SHP77 treated with DMSO at 0.1 percent for 48 hours (cell line): Measurements from ENCODE around the gene METTL1.

Experiments used
- DNase-seq: peaks from one replicate; lab custom pipeline; 2025; lab: John Stamatoyannopoulos, UW

The METTL1 gene

DNA sequence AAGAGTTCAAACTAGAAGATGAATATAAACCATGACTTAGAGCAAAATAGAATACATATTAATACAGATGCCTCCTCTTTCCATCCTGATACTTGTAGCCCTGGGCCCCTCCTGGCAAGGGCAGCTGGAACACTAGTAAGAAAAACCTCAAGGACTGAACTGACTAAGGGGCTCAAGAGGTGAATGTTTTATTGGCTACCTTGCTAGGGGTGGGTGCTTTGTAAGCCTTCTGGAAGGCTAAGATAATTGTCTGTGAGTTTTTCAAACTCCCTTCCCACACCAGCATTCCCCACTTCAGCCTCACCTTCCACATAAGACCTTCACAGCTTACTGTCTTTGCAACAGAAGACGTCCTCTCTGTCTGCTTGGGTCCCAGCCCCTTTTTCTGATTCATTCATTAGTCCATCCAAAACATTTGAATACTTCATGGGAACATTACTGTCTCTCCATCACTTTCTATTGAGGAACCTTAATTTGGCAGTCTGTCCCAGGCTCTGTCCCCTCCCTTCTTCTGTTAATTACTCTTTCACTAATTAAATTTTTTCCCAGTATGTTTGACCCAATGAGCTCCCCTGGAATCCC is 18.1 kb downstream of the METTL1 start:
- DNase-seq, result no peak

GRCh38 chr12:57752668-57753000 is 19.3 kb downstream of the METTL1 start:
- DNase-seq, result no peak

DNA sequence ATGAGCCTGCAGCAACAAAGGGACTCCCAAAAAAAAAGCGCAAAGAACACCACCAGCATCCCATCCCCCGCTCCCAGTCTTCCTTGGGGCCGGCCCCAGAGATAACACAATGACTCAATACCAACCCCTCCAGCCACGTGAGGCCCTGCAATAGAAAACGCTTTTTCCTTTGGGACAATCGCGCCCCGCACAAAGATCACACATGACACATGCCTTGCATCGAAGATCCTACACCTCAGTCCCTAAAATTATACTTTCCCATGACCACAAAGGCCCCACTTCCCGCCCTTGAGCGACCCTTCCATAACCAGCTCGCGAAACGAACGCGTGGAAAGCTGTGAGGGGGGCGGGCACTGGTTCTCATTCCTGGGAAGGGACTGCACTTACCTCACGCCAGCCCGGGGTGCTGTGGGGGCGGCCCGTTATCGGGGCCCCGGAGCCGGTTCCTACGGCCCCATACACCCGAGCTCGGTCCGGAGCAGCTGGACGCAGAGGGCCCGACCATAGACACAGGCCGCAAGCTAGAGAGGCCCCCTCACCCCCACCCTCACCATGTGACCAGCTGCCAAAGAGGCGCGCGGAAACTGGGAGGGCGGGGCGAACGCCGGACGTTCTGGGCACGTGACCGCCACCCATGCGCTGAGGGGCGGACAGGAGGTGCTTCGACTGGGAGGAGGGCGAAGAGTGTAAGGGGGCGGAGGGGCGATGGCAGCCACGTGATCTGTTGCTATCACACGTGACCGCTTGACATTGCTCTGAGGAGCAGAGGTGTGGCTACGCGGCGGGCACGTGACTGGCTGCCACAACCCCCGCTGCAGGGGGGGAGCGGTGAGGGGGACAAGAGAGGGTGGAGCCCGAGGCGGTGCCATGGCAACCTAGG is 19.9 kb downstream of the METTL1 start, which contains the start of gene CDK4:
TSS of gene CDK4 (minus strand) at position 523 of the 880 bp plus-strand sequence. CDS start 593 bp downstream, outside the sequence.
- DNase-seq, result peak; percentile 99

GRCh38 chr12:57751432-57751787 is 20.5 kb downstream of the METTL1 start:
- DNase-seq, result no peak

DNA sequence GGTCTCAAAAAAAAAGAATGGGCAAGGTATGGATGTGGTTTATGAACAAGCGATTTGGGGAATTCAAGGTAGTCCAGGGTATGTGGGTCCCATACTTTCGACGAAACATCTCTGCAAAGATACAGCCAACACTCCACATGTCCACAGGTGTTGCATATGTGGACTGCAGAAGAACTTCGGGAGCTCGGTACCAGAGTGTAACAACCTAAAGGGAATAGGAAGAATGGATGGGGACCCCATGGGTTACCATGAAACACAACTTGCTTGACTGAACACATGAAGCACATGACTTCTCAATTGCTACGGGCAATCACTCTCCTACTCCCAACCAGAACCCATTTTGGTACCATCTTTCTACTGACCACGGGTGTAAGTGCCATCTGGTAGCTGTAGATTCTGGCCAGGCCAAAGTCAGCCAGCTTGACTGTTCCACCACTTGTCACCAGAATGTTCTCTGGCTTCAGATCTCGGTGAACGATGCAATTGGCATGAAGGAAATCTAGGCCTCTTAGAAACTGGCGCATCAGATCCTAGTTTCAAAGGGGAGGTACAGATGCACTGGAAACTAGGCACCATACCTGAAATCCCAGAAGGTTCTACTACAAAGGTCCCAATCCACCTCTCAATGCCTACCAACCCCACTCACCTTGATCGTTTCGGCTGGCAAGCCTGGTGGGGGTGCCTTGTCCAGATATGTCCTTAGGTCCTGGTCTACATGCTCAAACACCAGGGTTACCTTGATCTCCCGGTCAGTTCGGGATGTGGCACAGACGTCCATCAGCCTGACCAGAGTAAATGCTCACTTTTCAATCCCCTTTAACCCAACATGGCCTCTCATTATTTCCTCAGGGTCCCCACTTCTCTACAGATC is 21.1 kb downstream of the METTL1 start:
- no peak for DNase-seq

DNA sequence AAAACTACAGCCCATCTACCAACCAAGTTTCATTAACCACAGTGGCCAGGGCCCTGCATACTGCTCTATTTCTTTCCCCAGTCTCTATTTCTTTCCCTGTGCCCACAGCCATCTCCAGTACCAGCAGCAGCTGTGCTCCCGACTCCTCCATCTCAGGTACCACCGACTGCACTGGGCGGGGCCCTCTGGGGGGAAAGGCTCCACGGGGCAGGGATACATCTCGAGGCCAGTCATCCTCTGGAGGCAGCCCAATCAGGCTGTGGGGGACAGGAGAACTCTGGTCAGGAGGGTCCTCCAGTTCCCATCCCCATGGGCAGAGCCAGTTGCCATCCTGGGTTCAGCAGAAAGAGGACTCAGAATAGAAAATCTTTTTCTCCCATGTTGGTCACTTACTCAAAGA is 22.8 kb downstream of the METTL1 start:
- DNase-seq, result no peak

GRCh38 chr12:57746025-57746424 is 25.9 kb downstream of the METTL1 start:
- no peak for DNase-seq

DNA sequence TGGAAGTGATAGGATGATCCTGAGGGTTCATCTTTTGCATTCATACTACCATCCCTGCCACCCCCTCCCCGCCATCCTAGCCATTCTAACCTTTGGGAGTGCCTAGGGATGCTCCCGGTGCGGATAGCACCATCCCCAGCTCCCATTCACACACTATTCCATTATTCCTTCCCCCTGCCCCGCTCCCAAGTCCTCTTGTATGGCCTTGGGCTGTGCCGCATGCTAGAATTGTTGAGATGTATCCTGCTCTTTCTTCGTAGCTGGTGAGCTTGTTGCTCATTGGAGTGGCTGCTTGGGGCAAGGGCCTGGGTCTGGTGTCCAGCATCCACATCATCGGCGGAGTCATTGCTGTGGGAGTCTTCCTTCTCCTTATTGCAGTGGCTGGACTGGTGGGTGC is 26.4 kb downstream of the METTL1 start:
- DNase-seq, result no peak

DNA sequence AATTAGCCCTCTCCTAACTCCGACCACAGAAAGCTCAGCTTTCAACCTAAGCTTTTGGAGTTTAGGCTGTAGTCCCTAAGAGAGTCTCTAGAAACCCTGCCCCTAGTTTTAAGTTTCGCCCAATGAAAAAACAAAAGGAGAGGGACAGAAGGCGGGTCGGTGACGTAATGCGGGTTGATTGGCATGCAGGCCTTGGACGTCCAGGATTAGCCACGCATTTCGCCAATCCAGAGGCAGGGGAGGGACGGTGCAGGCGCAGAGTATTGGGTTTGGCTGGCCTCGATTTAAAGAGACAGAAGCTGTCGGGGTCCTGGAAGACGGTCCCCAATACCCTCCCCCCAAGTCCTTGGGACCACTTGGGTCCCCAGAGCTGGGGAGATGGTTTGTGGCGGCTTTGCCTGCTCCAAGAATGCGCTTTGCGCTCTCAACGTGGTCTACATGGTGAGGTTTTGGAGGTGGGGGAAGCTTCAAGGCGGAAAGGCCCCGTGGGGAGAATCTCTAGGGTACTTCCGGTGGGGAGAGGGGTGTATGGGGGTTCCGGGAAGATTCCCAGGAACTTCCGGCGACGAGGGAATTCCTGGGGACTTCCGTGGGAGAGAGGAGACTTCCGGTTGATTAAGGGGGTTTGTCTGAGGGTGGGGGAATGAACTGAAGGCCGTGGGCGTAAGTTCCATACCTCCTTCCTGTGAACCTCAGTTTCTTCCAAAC is 27.0 kb downstream of the METTL1 start, which contains the start of gene TSPAN31:
TSS of gene TSPAN31 (plus strand) at position 263 of the 708 bp plus-strand sequence. CDS start at position 379, 116 bp downstream.
- DNase-seq, result peak; percentile 92

DNA sequence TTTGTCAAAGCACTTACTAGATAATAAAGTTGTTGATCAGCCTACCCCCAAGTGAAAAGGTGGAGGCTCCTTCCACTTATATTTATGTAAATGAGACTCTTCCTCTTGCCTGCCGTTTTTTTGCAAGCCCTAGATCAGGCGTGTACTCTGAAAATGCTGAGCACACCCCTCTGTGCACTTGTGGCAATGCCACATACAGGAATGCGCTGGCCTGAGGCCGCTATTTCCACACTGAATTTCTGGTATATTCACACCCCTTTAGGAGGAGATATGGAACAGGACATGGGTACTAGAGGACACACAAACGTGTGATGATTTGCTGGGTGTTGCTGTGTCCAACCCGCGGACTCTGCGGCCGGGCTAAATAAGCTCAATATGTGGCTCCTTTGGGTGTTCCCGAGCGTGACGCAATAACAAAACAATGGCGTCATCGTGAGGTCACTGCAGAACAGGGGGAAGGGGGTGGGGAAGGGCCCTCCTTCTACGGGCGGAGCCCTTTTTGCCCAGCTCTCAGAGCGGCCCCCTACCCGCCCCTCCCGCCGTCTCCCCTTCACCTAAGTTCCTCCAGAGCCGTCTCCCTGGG is 27.6 kb downstream of the METTL1 start:
- DNase-seq, result peak; percentile 81

GRCh38 chr12:57743769-57744168 is 28.1 kb downstream of the METTL1 start:
- no peak for DNase-seq

DNA sequence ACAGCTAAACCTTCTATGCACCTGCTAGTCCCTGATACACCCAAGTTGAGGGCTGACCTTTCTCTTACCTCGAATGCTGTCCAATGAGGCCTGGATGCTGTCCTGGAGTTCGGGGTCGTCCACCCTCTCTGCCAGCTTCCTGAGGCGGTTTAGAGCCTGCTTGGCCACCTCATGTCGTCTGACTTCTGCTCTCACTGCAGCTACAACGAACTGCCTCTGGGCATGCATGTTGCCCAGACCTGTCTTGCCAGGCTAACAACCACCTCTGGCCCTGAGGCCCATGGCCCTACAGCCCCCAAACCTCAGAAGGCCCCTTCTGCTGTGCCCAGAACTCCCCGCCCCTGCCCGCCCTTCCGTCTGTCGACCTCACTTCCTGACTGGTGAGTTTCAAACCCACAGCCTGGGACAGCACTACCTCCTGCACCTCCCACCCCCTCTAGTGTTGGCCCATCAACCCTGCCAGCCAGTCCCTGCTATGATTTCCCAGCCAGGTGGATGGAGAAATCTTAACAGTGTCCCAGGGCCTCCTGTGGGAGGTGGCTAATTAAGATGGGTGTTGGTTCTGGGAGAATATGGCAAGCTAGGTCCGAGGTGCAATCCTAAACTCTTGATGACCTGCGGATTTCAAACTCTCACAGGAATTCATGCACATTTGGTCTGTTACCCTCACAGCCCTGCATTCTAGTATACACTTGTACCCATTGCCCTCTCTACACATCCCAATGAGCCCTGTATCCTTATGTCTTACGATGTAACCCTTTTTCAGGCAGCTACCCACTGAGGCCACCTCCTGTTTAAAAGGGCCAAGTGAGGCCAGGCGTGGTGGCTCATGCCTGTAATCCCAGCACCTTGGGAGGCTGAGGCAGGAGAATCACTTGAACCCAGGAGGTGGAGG is 29.8 kb downstream of the METTL1 start:
- no peak for DNase-seq

GRCh38 chr12:57741413-57741789 is 30.5 kb downstream of the METTL1 start:
- DNase-seq, result no peak

DNA sequence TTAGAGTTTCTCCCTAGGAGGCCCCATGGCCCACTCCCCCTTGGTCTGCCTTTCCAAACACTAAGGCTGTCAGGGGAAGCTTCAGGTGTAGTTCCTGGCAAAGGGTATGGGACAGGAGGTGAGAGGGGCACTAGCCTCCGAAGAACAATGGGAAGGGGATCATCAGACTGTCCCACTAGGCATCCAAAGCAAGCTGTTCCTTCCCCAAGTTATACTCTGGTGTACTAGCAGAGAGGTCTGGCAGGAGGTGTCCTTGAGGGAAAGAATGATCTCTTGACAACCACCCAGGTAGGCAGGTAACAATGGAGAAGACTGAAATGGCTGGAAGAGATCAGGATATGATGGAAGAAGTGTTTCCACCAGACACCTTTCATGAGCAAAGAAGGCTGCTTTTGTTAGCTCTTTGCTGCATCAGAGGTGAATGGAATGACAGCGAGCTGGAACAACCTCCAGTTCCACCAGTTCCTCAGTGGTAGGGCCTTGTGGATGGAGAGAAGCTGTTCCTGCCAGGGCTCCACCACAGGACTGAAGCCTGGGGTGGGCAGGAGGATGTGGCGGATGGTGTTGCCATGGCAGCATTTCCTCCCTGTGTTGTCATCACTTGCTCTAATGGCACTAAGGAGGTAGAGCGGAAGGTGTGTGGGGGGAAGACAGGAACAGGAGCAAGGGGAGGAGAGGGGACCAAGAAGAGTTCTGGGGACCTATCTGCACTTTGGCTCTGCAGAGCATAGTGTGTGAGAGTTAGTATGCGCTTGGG is 31.1 kb downstream of the METTL1 start:
- no peak for DNase-seq

DNA sequence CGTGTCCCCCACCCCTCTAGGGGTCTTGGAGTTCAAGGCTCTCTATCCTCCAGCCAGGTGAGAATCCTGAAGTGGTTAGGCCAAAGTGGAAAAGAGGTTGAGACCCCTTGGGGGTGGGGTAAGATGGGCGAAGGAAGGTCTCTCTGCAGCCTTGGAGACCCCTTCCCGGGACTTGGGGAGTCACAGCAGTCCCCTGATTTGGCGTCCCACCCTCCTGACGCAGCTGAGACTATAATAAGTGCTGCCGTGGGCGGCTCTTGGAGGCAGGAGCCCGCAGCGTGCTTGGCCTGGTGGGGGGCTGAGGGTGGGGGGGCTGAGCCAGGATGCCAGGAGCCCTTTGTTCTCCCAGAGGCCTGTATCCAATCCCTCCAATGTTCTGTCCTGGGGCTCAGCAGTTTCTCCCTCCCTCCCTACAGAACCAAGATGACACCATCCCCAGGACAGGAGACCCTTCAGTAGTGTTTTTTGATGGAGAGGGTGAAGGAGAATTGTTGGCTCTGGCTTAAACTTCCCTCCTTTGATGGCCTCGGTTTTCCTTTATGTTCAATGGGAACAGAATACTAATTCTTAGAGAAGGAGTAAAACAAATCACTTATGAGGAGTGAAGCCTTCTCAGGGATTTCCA is 31.9 kb downstream of the METTL1 start:
- no peak for DNase-seq

DNA sequence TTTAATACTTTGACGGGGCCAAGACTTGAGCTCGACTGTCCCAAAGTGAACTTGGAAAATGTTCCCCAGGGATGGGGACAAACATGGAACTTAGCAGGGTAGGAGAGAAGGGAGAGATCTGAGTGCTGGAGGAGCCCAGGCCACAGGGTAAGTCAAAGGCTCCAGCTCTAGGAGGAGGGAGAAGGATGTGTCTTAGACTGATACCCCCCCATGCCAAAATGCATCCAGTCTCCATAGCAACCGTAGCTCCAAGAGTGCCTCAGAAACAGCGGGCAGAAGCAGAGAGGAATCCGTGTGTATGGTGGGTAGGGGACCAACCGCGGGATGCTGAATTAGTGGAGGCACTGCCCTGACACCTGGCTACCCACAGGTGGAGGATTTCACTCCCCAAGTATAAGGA is 32.5 kb downstream of the METTL1 start:
- DNase-seq, result no peak

DNA sequence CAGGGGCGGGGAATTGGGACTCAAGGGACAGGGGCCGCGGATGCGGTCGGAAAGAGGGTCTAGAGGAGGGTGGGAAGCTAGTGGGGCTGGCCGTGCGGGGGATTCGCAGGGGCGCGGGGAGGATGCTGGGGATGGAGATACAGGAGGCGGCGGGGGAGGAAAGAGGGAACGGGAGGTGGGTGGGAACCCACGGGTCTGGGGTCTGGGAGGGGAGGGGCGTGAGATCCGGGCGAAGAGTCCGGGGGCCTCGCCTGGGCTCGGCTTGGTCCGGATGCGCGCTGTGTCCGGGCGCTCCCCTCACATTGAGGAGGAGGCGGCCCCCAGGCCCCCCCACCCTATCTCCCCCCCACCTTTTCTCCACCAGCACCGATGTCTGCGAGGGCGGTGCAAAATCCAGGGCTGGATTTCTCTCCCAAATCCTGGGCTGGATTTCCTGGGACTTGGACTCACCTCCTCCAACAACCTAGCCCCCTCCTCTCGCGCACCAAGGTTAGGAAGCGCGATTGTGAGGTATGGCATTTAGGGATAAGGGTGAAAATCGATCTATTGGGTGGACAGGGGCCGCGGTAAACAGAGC is 33.2 kb downstream of the METTL1 start, which contains the start of gene AGAP2:
TSS of gene AGAP2 (minus strand) at position 82 of the 577 bp plus-strand sequence. CDS start 496 bp downstream, outside the sequence.
- DNase-seq, result no peak
